Measurements from ENCODE around the gene TRPM2. TPM values are rescaled to one million over a fixed set of nuclear protein-coding genes. Genes with fewer than 3 reads are reported as not detected.
A peak's percentile ranks its signal among the peaks of the same experiment; 100 is the strongest.

Gene TRPM2
- total and polyA plus RNA-seq, 2 of the 13 experiments (the other 11 are each of a cell fraction or from before 2014, with no cell fraction given): 0.07 to 0.20 TPM

DNA sequence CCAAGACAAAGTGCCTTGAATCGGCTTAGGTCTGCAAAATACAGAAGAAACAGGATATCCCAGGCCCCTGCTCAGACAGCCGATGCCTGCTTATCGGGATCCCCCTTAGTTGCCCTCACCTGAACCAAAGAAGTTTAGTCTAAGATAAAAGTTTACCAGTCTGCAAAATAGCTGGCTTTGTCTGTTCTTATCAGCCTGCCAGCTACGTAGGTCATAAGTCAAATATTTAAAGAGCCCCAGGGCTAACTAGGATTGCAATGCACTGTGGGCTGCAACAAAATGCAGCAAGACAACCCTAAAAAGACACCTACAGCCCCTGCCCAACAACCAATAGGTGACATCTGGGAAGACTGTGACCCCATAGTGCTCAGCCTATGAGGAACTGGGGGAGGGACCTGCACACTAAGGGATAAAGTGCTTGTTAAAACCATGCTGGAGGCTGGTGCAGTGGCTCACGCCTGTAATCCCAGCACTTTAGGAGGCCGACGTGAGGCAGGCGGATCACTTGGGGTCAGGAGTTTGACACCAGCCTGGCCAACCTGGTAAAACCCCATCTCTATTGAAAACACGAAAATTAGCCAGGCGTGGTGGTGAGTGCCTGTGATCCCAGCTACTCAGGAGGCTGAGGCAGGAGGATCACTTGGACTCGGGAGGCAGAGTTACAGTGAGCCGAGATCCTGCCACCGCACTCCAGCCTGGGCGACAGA is 129.3 kb downstream of the TRPM2 start (continued):
- TF ChIP-seq, protein P1, sequence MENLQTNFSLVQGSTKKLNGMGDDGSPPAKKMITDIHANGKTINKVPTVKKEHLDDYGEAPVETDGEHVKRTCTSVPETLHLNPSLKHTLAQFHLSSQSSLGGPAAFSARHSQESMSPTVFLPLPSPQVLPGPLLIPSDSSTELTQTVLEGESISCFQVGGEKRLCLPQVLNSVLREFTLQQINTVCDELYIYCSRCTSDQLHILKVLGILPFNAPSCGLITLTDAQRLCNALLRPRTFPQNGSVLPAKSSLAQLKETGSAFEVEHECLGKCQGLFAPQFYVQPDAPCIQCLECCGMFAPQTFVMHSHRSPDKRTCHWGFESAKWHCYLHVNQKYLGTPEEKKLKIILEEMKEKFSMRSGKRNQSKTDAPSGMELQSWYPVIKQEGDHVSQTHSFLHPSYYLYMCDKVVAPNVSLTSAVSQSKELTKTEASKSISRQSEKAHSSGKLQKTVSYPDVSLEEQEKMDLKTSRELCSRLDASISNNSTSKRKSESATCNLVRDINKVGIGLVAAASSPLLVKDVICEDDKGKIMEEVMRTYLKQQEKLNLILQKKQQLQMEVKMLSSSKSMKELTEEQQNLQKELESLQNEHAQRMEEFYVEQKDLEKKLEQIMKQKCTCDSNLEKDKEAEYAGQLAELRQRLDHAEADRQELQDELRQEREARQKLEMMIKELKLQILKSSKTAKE (CRISPR knock-in tag; IDR thresholded peaks at IDR 0.05; ENCODE audit: borderline replicate concordance): peak; percentile 69
- TF ChIP-seq ZNF264 (CRISPR knock-in tag; IDR thresholded peaks at IDR 0.05): peak; percentile 13; the same call in 1 of the 2 replicates
- TF ChIP-seq, protein P2, sequence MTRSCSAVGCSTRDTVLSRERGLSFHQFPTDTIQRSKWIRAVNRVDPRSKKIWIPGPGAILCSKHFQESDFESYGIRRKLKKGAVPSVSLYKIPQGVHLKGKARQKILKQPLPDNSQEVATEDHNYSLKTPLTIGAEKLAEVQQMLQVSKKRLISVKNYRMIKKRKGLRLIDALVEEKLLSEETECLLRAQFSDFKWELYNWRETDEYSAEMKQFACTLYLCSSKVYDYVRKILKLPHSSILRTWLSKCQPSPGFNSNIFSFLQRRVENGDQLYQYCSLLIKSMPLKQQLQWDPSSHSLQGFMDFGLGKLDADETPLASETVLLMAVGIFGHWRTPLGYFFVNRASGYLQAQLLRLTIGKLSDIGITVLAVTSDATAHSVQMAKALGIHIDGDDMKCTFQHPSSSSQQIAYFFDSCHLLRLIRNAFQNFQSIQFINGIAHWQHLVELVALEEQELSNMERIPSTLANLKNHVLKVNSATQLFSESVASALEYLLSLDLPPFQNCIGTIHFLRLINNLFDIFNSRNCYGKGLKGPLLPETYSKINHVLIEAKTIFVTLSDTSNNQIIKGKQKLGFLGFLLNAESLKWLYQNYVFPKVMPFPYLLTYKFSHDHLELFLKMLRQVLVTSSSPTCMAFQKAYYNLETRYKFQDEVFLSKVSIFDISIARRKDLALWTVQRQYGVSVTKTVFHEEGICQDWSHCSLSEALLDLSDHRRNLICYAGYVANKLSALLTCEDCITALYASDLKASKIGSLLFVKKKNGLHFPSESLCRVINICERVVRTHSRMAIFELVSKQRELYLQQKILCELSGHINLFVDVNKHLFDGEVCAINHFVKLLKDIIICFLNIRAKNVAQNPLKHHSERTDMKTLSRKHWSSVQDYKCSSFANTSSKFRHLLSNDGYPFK (CRISPR knock-in tag; IDR thresholded peaks at IDR 0.05; ENCODE audit: borderline replicate concordance): peak; percentile 33; the same call in 1 of the 2 replicates
- peak; percentile 8; the same call in 1 of the 2 replicates for TF ChIP-seq ZBTB20 (CRISPR knock-in tag; IDR thresholded peaks at IDR 0.05; ENCODE audit: borderline replicate concordance, low read depth)
- TF ChIP-seq ZNF841 (CRISPR knock-in tag; IDR thresholded peaks at IDR 0.05; ENCODE audit: borderline replicate concordance): no peak
- no peak for TF ChIP-seq KAT8 (CRISPR knock-in tag; IDR thresholded peaks at IDR 0.05)
- peak; percentile 55; the same call in 1 of the 2 replicates for TF ChIP-seq YEATS4 (CRISPR knock-in tag; IDR thresholded peaks at IDR 0.05; ENCODE audit: borderline replicate concordance)
- TF ChIP-seq, protein P3, sequence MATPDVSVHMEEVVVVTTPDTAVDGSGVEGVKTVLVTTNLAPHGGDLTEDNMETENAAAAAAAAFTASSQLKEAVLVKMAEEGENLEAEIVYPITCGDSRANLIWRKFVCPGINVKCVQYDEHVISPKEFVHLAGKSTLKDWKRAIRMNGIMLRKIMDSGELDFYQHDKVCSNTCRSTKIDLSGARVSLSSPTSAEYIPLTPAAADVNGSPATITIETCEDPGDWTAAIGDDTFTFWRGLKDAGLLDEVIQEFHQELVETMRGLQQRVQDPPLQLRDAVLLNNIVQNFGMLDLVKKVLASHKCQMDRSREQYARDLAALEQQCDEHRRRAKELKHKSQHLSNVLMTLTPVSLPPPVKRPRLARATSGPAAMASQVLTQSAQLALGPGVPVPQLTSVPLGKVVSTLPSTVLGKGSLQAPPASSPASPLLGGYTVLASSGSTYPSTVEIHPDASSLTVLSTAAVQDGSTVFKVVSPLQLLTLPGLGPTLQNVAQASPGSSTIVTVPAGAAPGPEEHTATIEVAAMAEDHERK (CRISPR knock-in tag; IDR thresholded peaks at IDR 0.05; ENCODE audit: low read depth): no peak
- TF ChIP-seq, protein P4, sequence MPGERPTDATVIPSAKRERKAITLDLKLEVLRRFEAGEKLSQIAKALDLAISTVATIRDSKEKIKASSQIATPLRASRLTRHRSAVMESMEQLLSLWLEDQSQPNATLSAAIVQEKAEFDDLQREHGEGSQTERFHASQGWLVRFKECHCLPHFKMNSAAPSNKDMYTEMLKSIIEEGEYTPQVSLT (CRISPR knock-in tag; IDR thresholded peaks at IDR 0.05; ENCODE audit: borderline replicate concordance, low read depth): no peak
- TF ChIP-seq ZNF563 (CRISPR knock-in tag; IDR thresholded peaks at IDR 0.05): peak; percentile 65; the same call in 1 of the 2 replicates
- TF ChIP-seq NR2C2 (CRISPR knock-in tag; IDR thresholded peaks at IDR 0.05; ENCODE audit: borderline replicate concordance): peak; percentile 80
- TF ChIP-seq ZNF432 (CRISPR knock-in tag; IDR thresholded peaks at IDR 0.05; ENCODE audit: borderline replicate concordance): no peak
- no peak for TF ChIP-seq ZNF567 (CRISPR knock-in tag; IDR thresholded peaks at IDR 0.05; ENCODE audit: borderline replicate concordance)
- TF ChIP-seq SOX13 (IDR thresholded peaks at IDR 0.05): no peak
- TF ChIP-seq SOX13 (CRISPR knock-in tag; conservative IDR thresholded peaks at IDR 0.05 in 1 of 2, IDR thresholded peaks at IDR 0.05 in 1 of 2): peak in 1 of 2 experiments; percentile 69; a peak in 2 of 4 replicates
- TF ChIP-seq CCDC6 (CRISPR knock-in tag; IDR thresholded peaks at IDR 0.05): no peak
- peak; percentile 53 for TF ChIP-seq JUN (CRISPR knock-in tag; IDR thresholded peaks at IDR 0.05)
- TF ChIP-seq, protein P5, sequence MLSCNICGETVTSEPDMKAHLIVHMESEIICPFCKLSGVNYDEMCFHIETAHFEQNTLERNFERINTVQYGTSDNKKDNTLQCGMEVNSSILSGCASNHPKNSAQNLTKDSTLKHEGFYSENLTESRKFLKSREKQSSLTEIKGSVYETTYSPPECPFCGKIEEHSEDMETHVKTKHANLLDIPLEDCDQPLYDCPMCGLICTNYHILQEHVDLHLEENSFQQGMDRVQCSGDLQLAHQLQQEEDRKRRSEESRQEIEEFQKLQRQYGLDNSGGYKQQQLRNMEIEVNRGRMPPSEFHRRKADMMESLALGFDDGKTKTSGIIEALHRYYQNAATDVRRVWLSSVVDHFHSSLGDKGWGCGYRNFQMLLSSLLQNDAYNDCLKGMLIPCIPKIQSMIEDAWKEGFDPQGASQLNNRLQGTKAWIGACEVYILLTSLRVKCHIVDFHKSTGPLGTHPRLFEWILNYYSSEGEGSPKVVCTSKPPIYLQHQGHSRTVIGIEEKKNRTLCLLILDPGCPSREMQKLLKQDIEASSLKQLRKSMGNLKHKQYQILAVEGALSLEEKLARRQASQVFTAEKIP (CRISPR knock-in tag; IDR thresholded peaks at IDR 0.05; ENCODE audit: borderline replicate concordance): no peak
- 0 out of 2 replicates have a peak, but pooled peaks have one; percentile 43 for TF ChIP-seq HOXD1 (CRISPR knock-in tag; IDR thresholded peaks at IDR 0.05)

All from HepG2 (cell line).